Measurements from ENCODE around the gene ING1. TPM values are rescaled to one million over a fixed set of nuclear protein-coding genes. Genes with fewer than 3 reads are reported as not detected.
"Not testable (repeated sequence)": the region's sequence is repeated elsewhere in the genome, so short reads cannot be mapped to it uniquely, and the experiment has no call there.

The ING1 gene
- total RNA-seq, 1 experiment from 2014 or later: 76.0 TPM

DNA sequence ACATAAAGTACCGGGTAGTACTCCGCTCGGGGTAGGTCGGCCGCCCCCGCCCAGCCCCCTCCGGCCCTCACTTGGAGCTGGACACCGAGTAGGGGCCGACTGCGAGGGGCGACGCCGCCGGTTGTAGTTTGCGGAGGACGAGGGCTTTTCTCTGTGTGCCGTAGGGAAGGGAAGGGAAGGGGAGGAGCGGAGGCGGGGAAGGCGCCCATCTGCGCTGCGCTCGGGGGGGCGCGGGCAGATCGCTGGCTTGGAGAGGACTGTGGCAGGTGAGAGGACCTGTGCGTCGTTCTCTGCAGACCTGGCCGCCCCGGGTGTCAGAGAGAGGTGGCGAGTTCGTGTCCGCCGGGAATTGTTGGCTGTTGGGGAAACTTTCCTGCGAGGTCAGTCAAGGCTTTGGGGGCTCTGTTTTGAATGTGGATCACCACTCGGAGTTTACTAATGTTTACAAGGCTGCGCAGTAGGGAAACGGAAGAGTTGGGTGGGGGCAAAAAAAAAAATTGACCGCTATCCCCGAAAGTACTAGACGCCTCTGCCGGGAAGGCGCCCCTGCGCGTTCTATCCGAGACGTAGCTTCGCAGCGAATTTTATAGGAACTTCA, 1.4 kb downstream of the ING1 start:
- Histone ChIP-seq H3K27ac (peak overlapping the region; percentile 39), H3K4me1 (replicated peaks) (peaks cover 19% of the 10 kb centered on the region), H3K27me3 (replicated peaks) (no peaks in the 10 kb centered on the region), H3K36me3 (peaks cover 22% of the 10 kb centered on the region), H3K9me3 (replicated peaks) (no peaks in the 10 kb centered on the region), H3K4me3 (peak overlapping the region; percentile 63)
- DNase-seq (ENCODE audit: low read depth in 1 of 2, low spot score in 2 of 2): peak in 1 of 2 experiments; percentile 93

DNA sequence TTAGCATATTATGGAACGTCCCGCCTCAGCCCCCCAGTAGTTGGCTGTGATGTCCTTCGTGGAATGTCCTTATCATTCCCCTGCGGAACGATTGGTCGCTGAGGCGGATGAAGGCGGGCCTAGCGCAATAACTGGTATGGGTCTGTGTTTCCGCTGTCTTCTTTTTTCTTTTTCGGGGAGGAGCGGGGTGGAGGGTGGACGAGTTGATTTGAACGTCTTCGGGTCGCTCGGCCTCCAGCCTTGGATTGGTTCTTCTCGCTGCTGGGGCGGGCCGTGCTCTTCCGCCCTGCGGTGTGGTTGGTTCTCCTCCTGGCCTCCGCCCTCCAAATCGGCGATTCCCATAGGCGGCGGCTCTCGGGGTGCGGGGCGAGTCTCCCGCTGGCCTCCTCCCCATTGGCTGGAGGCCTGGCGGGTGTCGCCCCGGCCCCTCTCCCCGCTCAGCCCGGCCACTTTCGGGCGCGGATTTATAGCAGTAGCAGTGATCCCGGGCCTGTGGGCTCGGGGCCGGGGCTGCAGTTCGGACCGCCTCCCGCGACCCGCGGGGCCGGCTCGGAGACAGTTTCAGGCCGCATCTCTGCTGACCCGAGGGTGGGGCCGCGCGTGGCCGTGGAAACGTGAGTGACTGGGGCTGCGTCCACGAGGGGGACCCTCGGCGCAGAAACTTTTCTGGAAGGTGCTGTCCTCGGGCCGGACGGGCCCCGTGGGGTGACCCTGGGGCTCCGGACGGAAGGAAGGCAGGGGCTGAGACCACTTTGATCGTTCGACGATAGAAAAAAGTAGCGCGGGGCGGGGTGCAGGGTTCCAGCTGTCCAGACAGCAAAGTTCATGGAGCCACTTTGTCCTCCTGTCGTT, 2.1 kb downstream of the ING1 start:
- Histone ChIP-seq H3K4me3 (peak overlapping the region; percentile 78), H3K27me3 (replicated peaks) (no peaks in the 10 kb centered on the region), H3K27ac (peak overlapping the region; percentile 29), H3K36me3 (peaks cover 29% of the 10 kb centered on the region), H3K9me3 (replicated peaks) (no peaks in the 10 kb centered on the region), H3K4me1 (replicated peaks) (peaks cover 19% of the 10 kb centered on the region)
- DNase-seq (ENCODE audit: low read depth in 1 of 2, low spot score in 2 of 2): peak; percentile 100

DNA sequence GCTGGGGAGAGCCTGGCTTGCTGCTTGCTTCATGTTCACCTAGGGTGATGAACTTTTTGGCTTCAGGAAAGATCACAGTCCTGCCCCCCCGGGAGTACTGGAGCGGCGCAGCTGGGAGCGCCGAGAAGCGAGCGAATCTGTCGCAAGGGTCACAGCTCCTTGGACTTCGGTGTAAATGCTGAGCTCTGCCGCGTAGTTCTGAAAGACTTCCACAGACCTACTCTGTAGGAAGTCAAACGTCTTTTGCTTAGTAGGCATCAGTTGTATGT, 2.7 kb downstream of the ING1 start:
- H3K27me3 ChIP-seq (replicated peaks): no peaks in the 10 kb centered on the region
- H3K27ac ChIP-seq: peak overlapping the region; percentile 29
- H3K4me1 ChIP-seq (replicated peaks): peaks cover 18% of the 10 kb centered on the region
- H3K36me3 ChIP-seq: peaks cover 35% of the 10 kb centered on the region
- no peak for DNase-seq (ENCODE audit: low read depth in 1 of 2, low spot score in 2 of 2)
- H3K9me3 ChIP-seq (replicated peaks): no peaks in the 10 kb centered on the region
- peak overlapping the region; percentile 78 for H3K4me3 ChIP-seq

DNA sequence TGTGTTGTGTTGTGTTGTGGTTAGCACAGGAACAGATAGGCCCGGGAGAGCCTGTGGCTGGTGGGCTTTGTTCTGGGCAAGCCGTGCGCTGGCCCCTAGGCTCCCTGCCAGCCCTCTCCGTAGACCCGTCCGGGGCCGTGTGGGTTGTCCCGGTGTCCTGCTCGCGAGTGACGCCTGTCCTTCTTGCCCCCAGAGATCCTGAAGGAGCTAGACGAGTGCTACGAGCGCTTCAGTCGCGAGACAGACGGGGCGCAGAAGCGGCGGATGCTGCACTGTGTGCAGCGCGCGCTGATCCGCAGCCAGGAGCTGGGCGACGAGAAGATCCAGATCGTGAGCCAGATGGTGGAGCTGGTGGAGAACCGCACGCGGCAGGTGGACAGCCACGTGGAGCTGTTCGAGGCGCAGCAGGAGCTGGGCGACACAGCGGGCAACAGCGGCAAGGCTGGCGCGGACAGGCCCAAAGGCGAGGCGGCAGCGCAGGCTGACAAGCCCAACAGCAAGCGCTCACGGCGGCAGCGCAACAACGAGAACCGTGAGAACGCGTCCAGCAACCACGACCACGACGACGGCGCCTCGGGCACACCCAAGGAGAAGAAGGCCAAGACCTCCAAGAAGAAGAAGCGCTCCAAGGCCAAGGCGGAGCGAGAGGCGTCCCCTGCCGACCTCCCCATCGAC, 5.7 kb downstream of the ING1 start:
- H3K36me3 ChIP-seq: peaks cover 44% of the 10 kb centered on the region
- no peaks in the 10 kb centered on the region for H3K9me3 ChIP-seq (replicated peaks)
- no peaks in the 10 kb centered on the region for H3K27me3 ChIP-seq (replicated peaks)
- peaks cover 26% of the 10 kb centered on the region for H3K4me1 ChIP-seq (replicated peaks)
- H3K27ac ChIP-seq: no peak overlapping the region
- H3K4me3 ChIP-seq: no peak overlapping the region
- DNase-seq (ENCODE audit: low read depth in 1 of 2, low spot score in 2 of 2): peak in 1 of 2 experiments; percentile 75

DNA sequence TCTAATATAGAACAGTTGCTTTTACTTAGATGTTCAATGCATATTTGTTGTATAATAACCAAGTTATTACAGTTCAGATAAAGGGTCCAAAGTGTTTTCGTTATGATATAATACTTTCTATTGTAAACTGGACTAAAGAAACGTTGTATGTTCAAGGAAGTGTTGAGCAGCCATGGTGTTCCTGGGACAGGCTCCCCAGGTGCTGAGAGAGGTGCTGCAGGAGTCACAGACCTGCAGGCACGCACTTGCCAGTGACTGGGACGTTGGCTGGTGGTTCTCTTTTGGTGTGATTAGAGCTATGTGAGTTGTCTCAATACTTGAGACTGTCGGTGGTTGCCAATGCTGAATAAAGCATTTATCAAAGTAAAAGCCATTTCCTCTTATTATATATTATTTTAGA, 9.5 kb downstream of the ING1 start:
- Histone ChIP-seq H3K27ac (no peak overlapping the region), H3K9me3 (replicated peaks) (no peaks in the 10 kb centered on the region), H3K4me3 (no peak overlapping the region), H3K27me3 (replicated peaks) (no peaks in the 10 kb centered on the region), H3K36me3 (peaks cover 33% of the 10 kb centered on the region), H3K4me1 (replicated peaks) (peaks cover 15% of the 10 kb centered on the region)
- peak in 1 of 2 experiments; percentile 60 for DNase-seq (ENCODE audit: low read depth in 1 of 2, low spot score in 2 of 2)

DNA sequence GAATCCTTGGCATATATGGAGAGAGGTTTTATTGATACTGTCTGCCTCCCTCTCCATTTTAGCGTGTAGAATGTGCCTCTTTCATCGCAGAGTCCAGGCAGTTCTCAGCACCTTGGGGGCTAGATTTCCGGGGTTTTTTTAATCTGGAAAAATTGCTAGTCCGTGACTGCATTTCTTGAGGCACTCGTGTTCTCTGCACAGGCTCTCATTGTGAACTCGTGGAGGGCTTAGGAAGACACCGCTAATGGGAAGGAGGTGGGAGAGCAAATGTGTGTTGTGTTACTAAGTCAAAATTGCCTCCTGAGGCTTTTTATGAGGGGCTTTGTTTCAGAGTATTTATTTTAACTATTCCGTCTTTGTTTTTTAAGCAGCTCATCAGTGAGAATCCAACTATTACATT, 10.1 kb downstream of the ING1 start:
- DNase-seq (ENCODE audit: low read depth in 1 of 2, low spot score in 2 of 2): peak; percentile 61 to 89
- Histone ChIP-seq H3K4me1 (replicated peaks) (peaks cover 15% of the 10 kb centered on the region), H3K36me3 (peaks cover 33% of the 10 kb centered on the region), H3K9me3 (replicated peaks) (no peaks in the 10 kb centered on the region), H3K4me3 (no peak overlapping the region), H3K27me3 (replicated peaks) (no peaks in the 10 kb centered on the region), H3K27ac (no peak overlapping the region)

DNA sequence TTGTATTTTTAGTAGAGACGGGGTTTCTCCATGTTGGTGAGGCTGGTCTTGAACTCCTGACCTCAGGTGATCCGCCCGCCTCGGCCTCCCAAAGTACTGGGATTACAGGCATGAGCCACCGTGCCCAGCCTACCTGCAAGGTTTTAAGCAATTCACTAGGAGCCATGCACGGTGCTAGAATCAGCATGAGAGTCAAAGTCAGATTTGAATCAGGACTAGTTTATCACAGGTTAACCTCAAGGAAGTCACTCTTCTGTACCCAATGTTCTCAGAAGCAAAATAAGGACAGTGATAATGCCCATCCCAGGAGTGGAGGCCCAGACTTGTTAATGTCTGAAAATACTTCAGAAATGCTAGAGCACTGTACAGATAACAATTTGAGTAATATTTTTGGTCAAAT, 12.7 kb downstream of the ING1 start:
- peaks cover 12% of the 10 kb centered on the region for H3K36me3 ChIP-seq
- H3K9me3 ChIP-seq (replicated peaks); H3K4me3 ChIP-seq; H3K27me3 ChIP-seq (replicated peaks); H3K27ac ChIP-seq: not testable (repeated sequence)
- peaks cover 15% of the 10 kb centered on the region for H3K4me1 ChIP-seq (replicated peaks)
- DNase-seq (ENCODE audit: low read depth in 1 of 2, low spot score in 2 of 2): peak in 1 of 2 experiments; percentile 61

DNA sequence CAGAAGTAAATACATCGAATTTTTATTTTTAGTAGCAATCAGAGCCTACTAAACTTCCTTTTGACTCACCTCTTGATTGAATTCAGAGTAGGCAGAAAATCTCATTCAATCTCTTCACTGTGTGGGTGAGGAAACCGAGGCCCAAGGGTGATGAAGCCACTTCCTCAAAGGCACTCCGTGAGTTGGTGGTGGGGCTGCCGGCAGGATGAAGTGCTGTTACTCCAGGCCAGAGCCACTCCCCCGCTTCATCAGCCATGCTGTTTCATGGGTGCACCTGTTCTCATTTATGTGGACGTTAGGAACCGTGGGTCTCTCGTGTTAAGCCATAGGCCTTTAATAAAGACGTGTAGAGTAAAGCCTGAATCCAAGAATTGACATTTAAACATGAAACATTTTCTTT, 13.2 kb downstream of the ING1 start:
- peak in 1 of 2 experiments; percentile 72 for DNase-seq (ENCODE audit: low read depth in 1 of 2, low spot score in 2 of 2)
- H3K36me3 ChIP-seq: peaks cover 6% of the 10 kb centered on the region
- no peak overlapping the region for H3K4me3 ChIP-seq
- H3K27me3 ChIP-seq (replicated peaks): no peaks in the 10 kb centered on the region
- H3K27ac ChIP-seq: no peak overlapping the region
- H3K9me3 ChIP-seq (replicated peaks): no peaks in the 10 kb centered on the region
- peaks cover 15% of the 10 kb centered on the region for H3K4me1 ChIP-seq (replicated peaks)

DNA sequence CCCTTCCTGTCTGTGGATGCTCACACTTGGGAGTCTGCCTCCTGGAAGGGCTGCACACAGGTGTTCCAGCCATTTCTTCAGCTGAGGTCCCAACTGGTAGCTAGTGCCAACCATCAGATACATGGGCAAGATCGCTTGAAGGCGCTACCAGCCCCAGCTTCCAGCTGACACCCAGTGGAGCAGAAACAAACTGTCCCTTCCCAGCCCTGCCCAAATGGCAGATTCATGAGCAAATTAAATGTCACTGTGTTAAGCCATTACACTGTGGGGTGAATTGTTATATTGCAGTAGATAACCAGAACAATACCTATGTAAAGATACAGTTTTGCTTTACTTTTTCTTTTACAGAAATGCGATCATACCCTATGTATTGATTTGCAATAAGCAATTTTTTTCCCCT, 17.6 kb downstream of the ING1 start:
- no peak overlapping the region for H3K27ac ChIP-seq
- no peaks in the 10 kb centered on the region for H3K4me1 ChIP-seq (replicated peaks)
- H3K9me3 ChIP-seq (replicated peaks): peaks cover 4% of the 10 kb centered on the region; the same call in 1 of the 2 replicates
- H3K27me3 ChIP-seq (replicated peaks): peaks cover 3% of the 10 kb centered on the region; the same call in 1 of the 2 replicates
- DNase-seq (ENCODE audit: low read depth in 1 of 2, low spot score in 2 of 2): no peak
- H3K36me3 ChIP-seq: no peaks in the 10 kb centered on the region
- H3K4me3 ChIP-seq: no peak overlapping the region

DNA sequence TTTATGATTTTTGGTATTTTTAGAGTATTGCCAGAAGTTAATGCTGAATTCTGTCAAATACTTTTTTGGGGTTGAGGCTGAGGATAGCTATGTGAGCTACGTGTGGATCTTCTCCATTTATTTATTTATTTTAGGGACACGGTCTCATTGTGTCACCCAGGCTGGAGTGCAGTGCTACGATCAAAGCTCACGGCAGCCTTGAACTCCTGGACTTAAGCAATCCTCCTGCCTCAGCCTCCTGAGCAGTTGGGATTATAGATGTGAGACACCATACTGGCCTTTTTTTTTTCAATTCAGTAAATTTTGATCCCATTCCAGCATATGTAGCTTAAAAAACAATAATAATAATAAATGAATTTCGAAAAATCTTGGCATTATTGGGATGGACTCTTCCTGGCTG, 21.1 kb downstream of the ING1 start:
- no peaks in the 10 kb centered on the region for H3K36me3 ChIP-seq
- H3K4me3 ChIP-seq: no peak overlapping the region
- peaks cover 4% of the 10 kb centered on the region for H3K9me3 ChIP-seq (replicated peaks)
- H3K4me1 ChIP-seq (replicated peaks): no peaks in the 10 kb centered on the region
- peak in 1 of 2 experiments; percentile 52 for DNase-seq (ENCODE audit: low read depth in 1 of 2, low spot score in 2 of 2)
- peaks cover 3% of the 10 kb centered on the region; the same call in 1 of the 2 replicates for H3K27me3 ChIP-seq (replicated peaks)
- H3K27ac ChIP-seq: no peak overlapping the region

DNA sequence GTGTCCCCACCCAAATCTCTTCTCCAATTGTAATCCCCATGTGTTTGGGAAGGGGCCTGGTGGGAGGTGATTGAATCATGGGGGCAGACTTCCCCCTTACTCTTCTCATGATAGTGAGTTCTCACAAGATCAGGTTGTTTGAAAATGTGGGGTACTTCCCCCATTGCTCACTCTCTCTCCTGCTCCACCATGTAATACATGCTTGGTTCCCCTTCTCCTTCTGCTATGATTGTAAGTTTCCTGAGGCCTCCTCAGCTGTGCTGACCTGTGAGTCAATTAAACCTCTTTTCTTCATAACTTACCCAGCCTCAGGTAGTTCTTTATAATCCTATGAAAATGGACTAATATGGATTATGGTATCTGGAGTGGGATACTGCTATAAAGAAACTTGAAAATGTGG, 24.1 kb downstream of the ING1 start:
- Histone ChIP-seq H3K36me3 (no peaks in the 10 kb centered on the region), H3K4me1 (replicated peaks) (no peaks in the 10 kb centered on the region), H3K27ac (no peak overlapping the region), H3K27me3 (replicated peaks) (peaks cover 3% of the 10 kb centered on the region; the same call in 1 of the 2 replicates), H3K9me3 (replicated peaks) (peaks cover 4% of the 10 kb centered on the region), H3K4me3 (no peak overlapping the region)
- peak in 1 of 2 experiments; percentile 48 for DNase-seq (ENCODE audit: low read depth in 1 of 2, low spot score in 2 of 2)

DNA sequence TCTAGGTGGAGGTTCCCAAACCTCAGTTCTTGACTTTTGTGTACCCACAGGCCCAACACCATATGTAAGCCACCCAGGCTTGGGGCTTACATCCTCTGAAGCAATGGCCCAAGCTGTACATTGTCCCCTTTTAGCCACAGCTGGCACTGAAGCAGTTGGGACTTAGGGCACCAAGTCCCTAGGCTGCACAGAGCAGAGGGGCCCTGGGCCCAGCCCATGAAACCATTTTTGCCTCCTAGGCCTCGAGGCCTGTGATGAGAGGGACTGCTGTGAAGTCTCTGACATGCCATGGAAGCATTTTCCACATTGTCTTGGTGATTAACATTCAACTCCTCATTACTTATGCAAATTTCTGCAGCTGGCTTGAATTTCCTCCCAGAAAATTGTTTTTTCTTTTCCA, 30.2 kb downstream of the ING1 start:
- Histone ChIP-seq H3K4me1 (replicated peaks) (peaks cover 8% of the 10 kb centered on the region), H3K27me3 (replicated peaks) (no peaks in the 10 kb centered on the region)

DNA sequence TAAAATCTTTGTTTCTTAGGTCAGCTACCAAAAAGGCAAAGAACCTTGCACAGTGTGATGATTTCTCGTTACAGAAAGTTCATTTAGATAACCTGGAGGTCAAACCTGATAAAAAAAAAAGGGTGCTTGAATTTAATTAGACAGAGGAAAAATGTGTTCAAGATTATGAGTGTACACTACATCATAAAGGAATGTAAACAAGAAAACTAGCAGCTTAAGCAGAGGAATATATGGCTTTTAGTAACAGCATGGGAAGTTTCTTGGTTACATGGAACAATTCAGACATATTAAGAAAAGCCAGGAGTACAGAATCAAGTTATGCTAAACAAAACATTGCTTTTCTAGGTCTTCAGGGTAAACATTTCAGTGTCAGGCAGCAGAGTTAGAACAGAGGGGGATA, 32.9 kb downstream of the ING1 start:
- Histone ChIP-seq H3K4me3 (no peak overlapping the region), H3K27me3 (replicated peaks) (no peaks in the 10 kb centered on the region), H3K4me1 (replicated peaks) (peaks cover 8% of the 10 kb centered on the region), H3K27ac (no peak overlapping the region), H3K36me3 (no peaks in the 10 kb centered on the region), H3K9me3 (replicated peaks) (peaks cover 21% of the 10 kb centered on the region)
- peak in 1 of 2 experiments; percentile 65 for DNase-seq (ENCODE audit: low read depth in 1 of 2, low spot score in 2 of 2)

More for the DNA sequence above, 30.2 kb downstream of the ING1 start:
- Histone ChIP-seq H3K4me3 (no peak overlapping the region), H3K27ac (no peak overlapping the region), H3K9me3 (replicated peaks) (peaks cover 18% of the 10 kb centered on the region), H3K36me3 (no peaks in the 10 kb centered on the region)
- peak in 1 of 2 experiments; percentile 65 for DNase-seq (ENCODE audit: low read depth in 1 of 2, low spot score in 2 of 2)

DNA sequence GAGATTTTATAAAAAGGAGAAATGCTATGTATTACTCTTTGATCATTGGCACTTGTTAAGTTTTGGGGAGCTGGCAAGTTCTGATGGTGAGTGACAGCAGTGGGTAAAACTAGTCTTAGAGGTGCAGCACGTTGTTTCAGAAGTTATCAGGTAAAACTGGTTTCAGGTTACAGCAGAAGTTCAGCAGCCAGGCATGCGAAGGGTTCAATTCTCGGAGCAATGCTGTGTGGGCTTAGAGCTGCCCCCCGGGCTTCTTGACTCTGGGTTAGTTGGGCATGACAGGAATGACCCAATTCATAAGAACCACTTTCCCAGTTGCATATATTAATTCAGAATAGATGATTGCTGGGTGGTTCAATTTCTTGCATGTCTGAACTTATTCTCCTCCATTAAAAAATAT, 34.8 kb downstream of the ING1 start:
- Histone ChIP-seq H3K27me3 (replicated peaks) (no peaks in the 10 kb centered on the region), H3K4me3 (no peak overlapping the region), H3K9me3 (replicated peaks) (peaks cover 16% of the 10 kb centered on the region), H3K36me3 (no peaks in the 10 kb centered on the region), H3K27ac (no peak overlapping the region), H3K4me1 (replicated peaks) (peaks cover 8% of the 10 kb centered on the region)
- DNase-seq (ENCODE audit: low read depth in 1 of 2, low spot score in 2 of 2): peak in 1 of 2 experiments; percentile 61
